Ishikawa (cell line): ENCODE data around the gene NRROS.

Source experiments
- CEBPB ChIP-seq: IDR thresholded peaks from 2 replicates; pipeline ENCODE4 v1.6.1; 2012
- CREB1 ChIP-seq: IDR thresholded peaks from 2 replicates; pipeline ENCODE4 v1.6.1; 2012; ENCODE audit warnings: low read depth
- EGR1 ChIP-seq: IDR thresholded peaks from 2 replicates; pipeline ENCODE4 v1.6.1; 2012
- EP300 ChIP-seq: IDR thresholded peaks from 2 replicates; pipeline ENCODE4 v1.6.1; 2012; ENCODE audit warnings: borderline replicate concordance
- FOXM1 ChIP-seq: IDR thresholded peaks from 2 replicates; pipeline ENCODE4 v1.6.1; 2012; ENCODE audit warnings: low read depth, borderline replicate concordance
- MAX ChIP-seq: IDR thresholded peaks from 2 replicates; pipeline ENCODE4 v1.6.1; 2012
- NFIC ChIP-seq: IDR thresholded peaks from 2 replicates; pipeline ENCODE4 v1.6.1; 2012
- RAD21 ChIP-seq: IDR thresholded peaks from 2 replicates; pipeline ENCODE4 v1.6.1; 2012; ENCODE audit warnings: low read depth
- REST ChIP-seq: IDR thresholded peaks from 2 replicates; pipeline ENCODE4 v1.6.1; 2012; ENCODE audit warnings: low read depth, mild to moderate bottlenecking
- TAF1 ChIP-seq: IDR thresholded peaks from 2 replicates; pipeline ENCODE4 v1.6.1; 2012; ENCODE audit warnings: low read depth, mild to moderate bottlenecking
- TCF12 ChIP-seq: IDR thresholded peaks from 2 replicates; pipeline ENCODE4 v1.6.1; 2012; ENCODE audit warnings: low read depth
- TEAD4 ChIP-seq: IDR thresholded peaks from 2 replicates; pipeline ENCODE4 v1.6.1; 2012
- USF1 ChIP-seq: IDR thresholded peaks from 2 replicates; pipeline ENCODE4 v1.6.1; 2012
- YY1 ChIP-seq: IDR thresholded peaks from 2 replicates; pipeline ENCODE4 v1.6.1; 2012; ENCODE audit warnings: low read depth
- ZBTB7A ChIP-seq: IDR thresholded peaks from 2 replicates; pipeline ENCODE4 v1.6.1; 2012; ENCODE audit warnings: low read depth

The NRROS gene

GRCh38 chr3:196662033-196662432 is 22.5 kb downstream of the NRROS start:
- TF ChIP-seq TAF1 (no peak), NFIC (no peak), TCF12 (no peak), CREB1 (no peak), USF1 (no peak), YY1 (no peak), EGR1 (no peak), ZBTB7A (no peak), TEAD4 (no peak), EP300 (no peak), RAD21 (no peak), FOXM1 (no peak), REST (no peak), CEBPB (no peak), MAX (no peak)

- no peak for TF ChIP-seq FOXM1
- no peak for TF ChIP-seq REST
- TF ChIP-seq TCF12, result no peak
- no peak for TF ChIP-seq NFIC
- TF ChIP-seq RAD21, result no peak
- TF ChIP-seq EGR1, result no peak
- no peak for TF ChIP-seq TEAD4
- TF ChIP-seq EP300, result no peak
- no peak for TF ChIP-seq MAX
- TF ChIP-seq CREB1, result no peak
- no peak for TF ChIP-seq CEBPB
- no peak for TF ChIP-seq YY1
Observed at GRCh38 chr3:196662711-196663571, 23.4 kb downstream of the NRROS start.

GRCh38 chr3:196666001-196666867 is 26.7 kb downstream of the NRROS start:
- TF ChIP-seq CEBPB, result no peak
- TF ChIP-seq EGR1, result no peak
- TF ChIP-seq MAX, result no peak
- no peak for TF ChIP-seq FOXM1
- no peak for TF ChIP-seq TEAD4
- TF ChIP-seq EP300, result no peak
- TF ChIP-seq ZBTB7A, result no peak
- TF ChIP-seq YY1, result no peak
- TF ChIP-seq RAD21, result no peak
- TF ChIP-seq NFIC, result no peak
- no peak for TF ChIP-seq CREB1
- no peak for TF ChIP-seq REST
- TF ChIP-seq USF1, result no peak
- TF ChIP-seq TCF12, result no peak
- TF ChIP-seq TAF1, result no peak
